Posterior vena cava (tissue), 2 donors: ENCODE results near the gene TTLL5. TPM values are rescaled to one million over a fixed set of nuclear protein-coding genes. Genes with fewer than 3 reads are reported as not detected.

ENCODE experiments used
- DNase-seq: peaks from one replicate; pipeline ENCODE4 v3.0.0-alpha.2; 2020; ENCODE audit warnings: low spot score
- intact Hi-C, 2 donors: fragments of 100-400 bp; cut with DNase I; formaldehyde crosslinking; loops; one replicate each; pipeline versions ENCODE4 v1.14.1 to v1.14.2; 2022 to 2023
- total RNA-seq, 2 donors: library from RNA; stranded (reverse); fragmentation: NEBNext Ultra II Directional; extraction: Animal tissue kit (Norgen Biotek cat#: 25700); gene quantifications; one replicate each; pipeline ENCODE4 v1.2.1, GENCODE V29; 2021
- donor health status: DM: yes; HTN: yes; CAD: no.
- donor health status: DM: yes; HTN: yes; CAD: no.

TTLL5 gene
- total RNA-seq, 2 donors from 2014 or later, result 26.9 to 28.5 TPM

DNA sequence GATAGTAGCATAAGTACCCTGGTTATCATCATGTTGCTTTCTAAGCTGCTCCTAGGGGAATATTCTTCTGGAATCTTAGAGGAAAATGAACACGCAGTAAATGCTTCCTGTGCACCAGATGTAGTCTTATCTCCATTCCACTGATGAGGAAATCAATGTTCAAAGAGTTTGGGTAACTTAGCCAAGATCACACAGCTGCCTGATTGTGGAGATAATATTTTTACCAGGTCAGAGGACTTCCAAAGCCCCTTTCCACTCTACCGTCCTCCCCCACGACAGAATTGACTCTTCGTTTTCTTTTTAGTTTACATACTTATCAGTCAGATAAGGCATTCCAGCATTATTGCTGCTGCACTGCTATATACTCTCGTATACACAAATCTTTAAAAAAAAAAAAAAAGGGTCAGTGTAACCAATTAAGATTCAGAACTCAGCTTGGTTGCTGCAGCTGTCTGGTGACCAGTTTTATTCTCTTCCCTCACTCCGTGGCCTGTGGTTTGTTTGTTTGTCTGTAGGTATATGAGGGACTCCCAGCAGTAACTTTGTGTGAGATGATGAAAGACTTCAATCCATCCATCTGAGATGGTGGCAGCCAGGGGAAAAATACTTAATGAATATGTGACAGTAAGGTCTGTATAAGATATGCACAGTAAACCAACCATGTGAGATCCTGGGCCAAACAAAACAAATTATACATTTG lies 210.3 kb downstream of the TTLL5 start:
- DNase-seq, result no peak

DNA sequence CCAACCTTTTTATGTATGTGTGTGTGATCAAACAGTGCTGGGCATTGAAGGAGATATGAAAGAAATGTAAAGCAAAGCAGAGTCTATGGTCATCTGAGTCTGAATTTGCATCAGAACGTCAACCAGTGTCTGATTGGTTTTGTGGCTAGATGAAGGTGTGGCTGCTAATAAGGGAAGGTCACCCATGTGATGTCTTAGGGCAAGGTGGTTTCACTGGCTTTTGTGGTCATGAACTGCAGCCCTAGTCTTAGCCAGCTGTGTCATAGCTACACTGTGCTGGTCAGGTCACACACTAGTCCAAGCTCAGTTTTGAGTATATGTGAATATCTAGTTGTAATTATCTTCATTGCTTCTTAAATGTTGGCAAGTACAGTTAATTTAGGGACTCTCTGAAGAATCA lies 214.9 kb downstream of the TTLL5 start:
- intact Hi-C loops, result no loop called here

More for the DNA sequence above, 210.3 kb downstream of the TTLL5 start:
- intact Hi-C loops, result no loop called here

DNA sequence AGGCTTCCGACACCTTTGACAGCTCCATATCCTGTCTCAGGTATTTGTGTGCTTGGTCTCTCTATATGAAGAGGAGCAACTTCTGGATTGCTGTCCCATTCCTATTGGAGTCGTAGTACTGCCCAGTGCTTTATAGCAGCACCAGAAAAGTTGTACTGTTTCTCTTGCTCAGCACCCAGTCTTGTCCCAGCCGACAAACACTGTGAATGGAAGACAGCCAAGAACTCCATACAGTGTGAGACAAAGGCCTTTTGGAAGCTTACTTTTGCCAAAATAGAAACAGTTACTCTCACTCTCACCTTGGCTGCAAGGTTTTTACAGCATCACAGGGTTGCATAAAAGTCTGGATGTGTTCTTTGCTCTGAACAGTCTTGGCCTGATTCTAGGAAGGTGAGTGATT lies 215.5 kb downstream of the TTLL5 start:
- intact Hi-C loops, result no loop called here
- DNase-seq, result no peak

More for the DNA sequence above, 214.9 kb downstream of the TTLL5 start:
- no peak for DNase-seq

DNA sequence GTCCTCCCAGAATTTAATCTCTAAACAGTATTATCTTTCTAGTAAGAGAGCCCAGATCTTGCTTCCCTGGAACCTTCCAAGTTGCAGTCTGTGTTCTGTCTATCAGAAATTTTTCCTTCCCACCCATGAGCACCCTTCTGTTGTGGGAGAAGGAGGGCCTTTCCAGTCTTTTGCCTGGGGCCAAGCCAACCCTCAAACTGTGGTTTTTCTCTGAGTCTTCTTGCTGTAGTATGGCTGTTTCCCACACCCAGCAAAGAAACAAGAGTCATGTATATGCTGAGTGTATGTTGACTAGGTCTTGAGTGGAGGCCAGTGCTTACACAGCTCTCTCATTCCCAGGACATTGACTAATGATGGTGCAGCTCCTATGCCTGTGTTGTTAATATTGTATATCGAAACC lies 216.2 kb downstream of the TTLL5 start:
- intact Hi-C loops, result no loop called here

DNA sequence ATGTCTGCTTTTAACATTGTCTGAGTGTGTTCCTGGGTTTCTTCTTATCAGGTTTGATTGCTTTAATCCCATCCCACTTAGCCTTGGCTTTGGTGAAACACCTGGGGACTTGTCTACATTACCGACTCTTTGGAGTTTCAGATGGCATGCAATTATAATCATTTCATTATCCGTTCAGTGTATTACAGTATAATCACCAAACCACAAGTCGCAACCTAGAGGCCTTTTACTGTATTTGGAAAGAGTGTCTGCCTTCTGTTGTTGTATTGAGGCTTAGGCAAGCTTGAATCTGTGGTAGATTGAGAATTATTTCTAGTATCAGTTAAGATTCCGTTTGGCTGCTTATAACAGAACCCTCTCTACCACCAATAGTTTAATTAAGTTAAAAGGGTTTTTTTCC lies 216.8 kb downstream of the TTLL5 start:
- no peak for DNase-seq
- intact Hi-C loops, result no loop called here

More for the DNA sequence above, 216.2 kb downstream of the TTLL5 start:
- no peak for DNase-seq

DNA sequence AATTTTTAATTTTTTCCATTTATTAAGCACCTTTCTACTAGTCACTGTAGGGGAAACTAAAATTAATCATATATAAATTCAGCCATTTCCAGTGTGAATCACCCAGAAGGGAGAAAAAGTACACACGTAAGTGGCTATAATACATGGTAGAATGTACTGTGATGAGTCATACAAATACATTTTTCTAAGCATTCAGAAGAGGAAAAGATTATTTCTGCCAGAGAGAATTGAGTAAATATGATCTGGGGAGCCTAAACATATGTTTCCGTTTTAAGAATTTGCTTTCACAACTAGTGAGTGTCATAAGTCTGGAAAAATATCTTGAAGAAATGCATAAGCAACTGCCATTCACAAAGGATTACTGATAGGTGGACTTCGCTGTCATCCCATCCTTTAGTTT lies 218.0 kb downstream of the TTLL5 start:
- no peak for DNase-seq
- intact Hi-C loops, result no loop called here

DNA sequence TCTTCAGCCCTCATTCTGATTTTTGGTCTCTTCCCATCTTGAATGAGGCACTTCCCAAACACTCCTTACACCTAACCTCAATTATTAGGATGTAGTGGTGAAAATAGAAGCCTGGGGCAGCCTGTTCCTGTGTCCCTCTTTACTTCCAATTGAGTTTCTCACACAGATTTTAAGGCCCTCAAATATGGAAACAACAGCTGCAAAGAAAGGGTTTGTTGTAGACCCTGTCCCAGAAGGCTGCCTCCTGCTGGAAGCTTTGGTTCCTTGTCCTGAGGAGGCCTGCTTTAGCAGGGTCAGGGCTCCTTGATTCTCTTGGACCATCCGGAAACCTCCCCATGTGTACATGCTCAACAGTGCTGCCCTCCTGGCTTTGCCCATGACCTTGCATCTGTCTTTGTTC lies 219.5 kb downstream of the TTLL5 start:
- no peak for DNase-seq
- intact Hi-C loops, result no loop called here

DNA sequence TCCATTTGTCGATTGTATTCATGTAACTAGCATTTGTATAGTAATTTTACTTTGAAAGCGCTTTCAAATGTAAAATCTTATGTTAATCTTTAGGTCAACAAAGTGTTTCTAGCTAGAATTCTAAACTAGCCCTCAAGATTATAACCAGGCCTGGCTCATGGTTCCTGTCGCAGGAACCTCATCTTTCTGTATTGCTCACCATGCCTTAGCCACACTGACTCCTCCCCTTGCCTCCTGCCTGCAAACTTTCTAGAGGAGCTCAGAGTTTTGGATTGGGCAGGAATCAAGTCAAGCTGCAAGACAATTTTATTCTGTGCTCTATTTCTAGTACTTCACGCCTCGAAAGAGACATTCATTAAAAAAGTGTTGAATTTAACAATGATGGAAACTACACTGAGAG lies 220.9 kb downstream of the TTLL5 start:
- intact Hi-C loops, result no loop called here
- no peak for DNase-seq

DNA sequence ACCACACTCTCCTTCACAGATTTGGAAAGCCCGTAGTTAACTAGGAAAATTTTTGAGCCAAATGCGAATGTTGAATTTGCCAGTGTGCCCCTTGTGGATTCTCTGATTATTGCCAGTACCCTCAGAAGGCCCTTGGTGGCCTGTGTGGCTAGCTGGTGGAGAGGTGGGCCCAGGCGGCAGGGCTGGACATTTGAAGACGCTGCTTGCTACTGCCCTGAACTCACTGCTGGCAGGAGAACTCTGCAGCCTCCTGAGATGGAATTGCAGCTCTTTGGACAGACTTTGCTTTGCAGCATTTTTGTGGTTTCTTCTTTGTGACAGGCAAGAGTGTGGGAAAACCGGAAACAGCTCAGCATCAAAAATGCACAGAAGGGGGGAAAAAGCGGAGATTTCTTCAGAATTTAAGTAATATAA lies 223.2 kb downstream of the TTLL5 start:
- DNase-seq, result no peak

DNA sequence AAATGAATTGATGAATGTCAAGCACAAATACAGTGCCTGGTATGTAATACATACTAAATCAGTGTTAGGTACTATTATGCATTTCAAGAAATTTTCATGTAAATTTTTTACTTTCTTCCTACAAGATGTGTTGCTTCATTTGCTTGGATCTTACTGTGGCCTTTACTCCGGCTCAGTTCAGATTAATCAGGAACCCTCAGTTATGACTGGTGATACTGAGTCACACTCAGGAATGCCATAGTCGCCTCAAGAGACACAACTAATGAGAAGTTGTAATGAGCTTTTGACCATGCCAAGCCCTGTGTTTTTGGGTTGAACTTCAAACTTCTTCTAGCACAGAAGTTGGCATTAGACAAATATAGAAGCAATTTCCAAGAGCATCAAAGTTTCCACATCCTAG lies 224.8 kb downstream of the TTLL5 start:
- intact Hi-C loops, result no loop called here
- no peak for DNase-seq

More for the DNA sequence above, 223.2 kb downstream of the TTLL5 start:
- intact Hi-C loops, result no loop called here

DNA sequence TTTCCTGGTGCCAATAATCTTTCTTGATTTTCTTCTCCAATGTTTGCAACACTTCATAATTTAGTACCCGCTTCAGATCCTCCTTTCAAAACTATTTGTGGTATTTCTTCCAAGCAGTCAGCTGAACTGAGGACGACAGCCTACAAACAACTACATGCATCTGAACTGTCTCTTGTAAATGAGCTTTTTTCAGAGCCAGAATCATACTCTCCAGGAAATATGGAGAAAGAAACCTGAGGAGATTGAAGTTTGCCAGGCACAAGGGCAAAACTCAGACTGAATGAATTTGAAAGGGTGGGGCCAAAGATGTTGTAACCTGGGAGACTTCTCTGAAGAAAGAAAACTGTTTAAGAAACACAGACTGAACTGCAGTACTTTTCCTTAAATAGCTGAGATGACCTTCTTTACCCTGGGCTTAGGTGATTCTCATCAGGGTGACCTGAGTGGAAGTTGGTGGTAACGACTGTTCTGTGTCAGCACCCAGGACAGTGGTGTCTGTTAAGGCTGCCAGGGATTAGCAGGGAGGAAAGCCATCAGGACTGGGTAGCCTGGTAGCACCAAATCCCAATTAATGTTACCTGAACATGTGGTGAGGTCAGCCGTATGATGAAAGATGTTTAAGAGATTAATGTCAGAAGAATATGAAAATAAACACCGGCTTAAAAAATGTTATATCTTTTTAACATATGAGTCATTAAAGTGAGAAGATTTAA lies 225.7 kb downstream of the TTLL5 start:
- no peak for DNase-seq
- intact Hi-C loops, result no loop called here

DNA sequence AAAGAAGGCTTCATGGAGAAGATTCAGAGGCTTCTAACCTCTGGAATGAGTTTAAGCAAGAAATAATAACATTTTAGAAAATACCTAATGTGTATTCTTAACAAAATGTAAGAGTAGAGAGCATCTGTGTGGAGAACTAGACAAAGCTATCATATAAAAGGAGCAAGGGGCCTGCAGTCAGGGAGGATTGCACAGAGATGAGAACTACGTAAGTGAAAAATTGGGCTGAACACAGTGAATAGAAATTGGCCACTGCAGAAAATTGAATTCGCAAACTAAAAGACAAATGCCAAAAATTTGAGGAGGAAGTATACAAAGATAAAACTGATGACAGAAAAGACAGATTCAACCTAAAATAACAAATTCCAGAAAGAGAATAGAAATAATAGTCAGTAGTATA lies 227.9 kb downstream of the TTLL5 start:
- intact Hi-C loops, result no loop called here
- no peak for DNase-seq

DNA sequence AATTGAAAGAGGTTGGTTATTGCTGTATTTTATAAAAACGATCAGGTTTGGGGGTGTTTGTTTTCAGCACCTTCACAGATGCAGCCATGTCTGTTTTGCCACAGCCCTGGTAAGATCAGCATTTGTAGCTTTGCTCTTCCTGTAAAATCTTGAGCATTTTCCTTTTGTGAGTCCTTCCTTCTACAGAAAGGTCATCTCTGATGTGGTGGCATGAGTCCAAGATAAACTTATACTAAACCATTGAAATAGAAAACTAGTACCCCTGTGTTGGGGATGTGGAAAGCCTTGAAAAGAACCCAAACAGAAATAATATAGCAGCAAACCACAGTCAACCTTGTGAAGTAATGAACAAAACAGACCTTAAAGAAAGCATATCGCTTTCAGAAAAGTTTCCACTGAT lies 235.3 kb downstream of the TTLL5 start:
- intact Hi-C loops, result no loop called here
- DNase-seq, result no peak

DNA sequence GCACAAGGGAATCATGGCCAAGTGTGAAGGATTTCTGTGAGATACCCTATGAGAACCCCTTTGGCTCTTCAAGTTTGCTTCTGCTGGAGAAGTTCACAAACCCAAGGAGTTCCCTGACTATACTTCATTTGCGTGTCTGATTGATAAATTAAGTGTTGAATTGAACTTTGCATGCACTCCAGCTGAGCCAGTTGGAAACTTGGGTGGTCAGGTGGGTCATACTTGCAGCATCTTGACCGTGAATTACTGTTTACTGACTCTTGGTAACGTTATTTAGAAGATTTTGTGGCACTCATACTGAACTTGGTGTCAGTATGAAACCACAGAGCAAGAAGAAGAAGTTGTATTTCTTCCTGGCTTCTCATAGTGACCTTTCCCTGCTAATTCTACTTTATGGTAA lies 243.3 kb downstream of the TTLL5 start:
- intact Hi-C loops, result loop anchor here in 1 of 2 donors (10.0 kb wide), 1 partner anchor 70 kb away; no protein-coding TSS in a partner anchor
- no peak for DNase-seq

DNA sequence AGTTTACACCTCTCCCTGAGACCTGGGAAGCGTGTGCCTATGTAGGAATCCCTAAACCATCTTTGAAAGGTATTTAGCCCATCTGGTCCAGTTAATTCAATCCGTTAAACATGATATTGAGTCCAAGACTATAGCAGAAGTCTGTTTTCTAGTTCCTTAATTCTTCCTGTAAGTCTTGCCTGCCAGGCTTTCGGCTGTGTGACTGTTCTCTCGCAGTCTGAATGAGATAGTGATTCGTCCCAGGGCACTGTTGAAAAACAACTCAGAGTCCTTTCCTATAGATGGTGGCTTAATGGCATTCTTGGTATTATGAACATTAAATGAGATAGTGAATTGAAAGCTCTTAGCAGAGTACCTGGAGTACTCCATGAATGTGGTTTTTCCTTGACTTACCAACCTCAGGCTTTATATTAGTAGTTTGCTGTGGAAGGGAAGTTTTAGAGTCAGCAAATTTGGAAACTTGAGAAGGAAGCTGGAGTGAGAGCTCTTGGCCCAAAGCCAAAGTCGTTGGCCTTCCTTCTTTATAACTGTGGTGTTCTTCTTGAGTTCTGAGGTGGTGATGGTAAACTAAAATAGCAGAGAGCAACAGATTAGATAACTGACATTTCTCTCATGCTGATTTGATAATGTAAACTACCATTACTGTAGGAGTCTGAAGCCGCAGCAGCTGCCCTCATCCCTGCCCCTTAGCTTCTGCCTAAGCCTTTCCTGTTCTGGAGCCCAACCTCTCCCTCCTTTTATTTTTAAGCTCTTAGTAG lies 244.3 kb downstream of the TTLL5 start:
- intact Hi-C loops, result loop anchor here in 1 of 2 donors (10.0 kb wide), 1 partner anchor 69 kb away; no protein-coding TSS in a partner anchor
- no peak for DNase-seq

DNA sequence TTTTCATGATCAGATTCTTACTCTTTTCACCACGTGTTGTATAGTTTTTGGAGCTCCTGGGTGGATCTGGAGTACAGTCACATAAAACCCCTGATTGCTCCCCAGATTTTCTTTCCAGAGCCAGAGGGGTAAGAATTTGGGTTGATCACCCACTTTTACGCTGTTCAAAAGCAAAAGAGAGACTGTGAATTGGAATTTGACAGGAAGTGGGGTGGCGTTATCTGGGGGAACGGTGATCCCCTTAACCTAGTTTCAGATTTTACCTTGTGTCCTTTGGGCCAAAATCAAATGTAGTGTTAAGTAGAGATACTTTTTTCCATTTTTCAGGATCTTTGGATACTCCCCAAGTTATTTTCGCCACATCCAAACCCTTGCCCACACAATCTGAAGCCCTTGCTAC lies 245.2 kb downstream of the TTLL5 start:
- DNase-seq, result no peak
- intact Hi-C loops, result loop anchor here in 1 of 2 donors (10.0 kb wide), 1 partner anchor 69 kb away; no protein-coding TSS in a partner anchor

DNA sequence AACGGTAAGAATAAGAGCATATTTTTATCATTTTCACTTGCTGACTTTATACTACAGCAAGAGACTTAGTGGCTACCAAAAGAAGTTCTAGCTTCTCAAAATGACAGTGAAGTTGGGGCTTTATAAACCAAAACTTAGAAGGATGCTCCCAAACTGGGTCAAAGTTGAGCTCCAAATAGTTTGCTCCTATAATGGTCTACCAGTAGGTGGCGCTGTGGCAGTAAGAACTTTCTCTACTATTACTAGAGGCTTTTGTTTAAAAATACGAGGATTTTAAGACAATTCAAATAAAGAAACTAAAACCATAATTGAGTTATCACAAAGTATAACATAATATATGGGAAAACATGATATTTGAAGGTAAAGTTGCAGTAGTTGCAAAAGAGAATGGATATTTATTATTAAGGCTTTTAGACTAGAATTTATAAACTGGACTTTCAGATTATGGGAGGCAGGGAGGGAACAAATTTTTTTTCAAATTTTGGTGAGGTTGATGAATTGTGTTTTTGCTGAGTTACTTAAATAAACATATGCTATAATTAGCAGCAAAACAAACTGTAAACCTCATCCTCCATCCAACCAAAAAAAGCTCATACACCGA lies 245.7 kb downstream of the TTLL5 start:
- intact Hi-C loops, result loop anchor here in 1 of 2 donors (10.0 kb wide), 1 partner anchor 68 kb away; no protein-coding TSS in a partner anchor
- no peak for DNase-seq

DNA sequence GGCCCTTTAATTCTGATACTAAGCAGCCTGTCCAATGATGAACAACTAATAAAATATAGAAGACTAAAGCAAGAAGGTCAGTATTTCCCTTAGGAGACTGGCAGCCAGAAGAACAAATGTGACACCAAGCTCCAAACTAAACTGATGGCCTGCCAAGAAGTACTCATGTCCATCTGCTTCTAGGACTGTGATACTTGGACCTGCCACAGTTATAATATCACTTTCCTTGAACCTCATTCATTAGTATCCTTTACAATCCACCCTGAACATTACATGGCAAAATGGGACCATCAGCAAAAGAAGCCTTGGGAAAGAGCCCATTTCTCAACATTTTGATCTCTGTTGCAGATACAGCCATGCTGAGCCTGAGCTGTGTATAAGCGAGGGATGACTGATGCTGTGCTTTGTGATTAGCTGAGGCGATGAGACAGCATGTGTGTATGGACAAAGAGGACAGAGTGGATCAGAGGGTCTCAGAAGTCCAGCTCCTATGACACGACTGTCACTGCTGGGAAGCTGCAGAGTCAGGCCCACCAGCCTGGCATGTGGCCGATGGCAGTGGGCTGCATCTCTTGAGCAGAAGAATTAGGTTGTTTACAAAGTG lies 246.8 kb downstream of the TTLL5 start:
- intact Hi-C loops, result loop anchor here in 1 of 2 donors (10.0 kb wide), 1 partner anchor 67 kb away; no protein-coding TSS in a partner anchor
- no peak for DNase-seq

DNA sequence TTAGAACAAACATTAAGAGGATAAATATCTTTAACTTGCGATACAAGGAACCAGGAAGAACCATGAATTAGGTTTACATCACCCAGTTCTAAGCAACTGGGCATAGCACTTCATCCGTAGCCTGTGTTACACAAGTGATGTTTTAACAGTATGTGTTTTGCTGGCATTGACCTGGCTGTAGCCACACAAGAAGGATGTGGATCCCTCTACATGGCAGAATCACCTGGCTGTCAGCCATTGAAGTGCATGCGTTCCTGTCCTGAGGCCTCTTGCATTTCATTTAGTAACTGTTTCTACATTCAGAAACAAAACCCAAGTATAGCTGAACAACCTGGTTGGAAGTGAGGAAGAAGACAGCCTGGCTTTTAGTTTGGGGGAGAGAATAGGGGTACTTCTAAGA lies 248.6 kb downstream of the TTLL5 start:
- DNase-seq, result no peak
- intact Hi-C loops, result loop anchor here in 1 of 2 donors (10.0 kb wide), 1 partner anchor 65 kb away; no protein-coding TSS in a partner anchor
